ENCODE data around the gene TRAF5.

The TRAF5 gene

GRCh38 chr1:211328866-211329475 lies 2.3 kb downstream of the TRAF5 start:
- FAIRE-seq = no peak

- FAIRE-seq = no peak
Observed at GRCh38 chr1:211329764-211330201, 3.1 kb downstream of the TRAF5 start.

- FAIRE-seq = no peak
Observed at GRCh38 chr1:211330282-211330936, 3.8 kb downstream of the TRAF5 start.

- FAIRE-seq = no peak
Observed at GRCh38 chr1:211331011-211331709, 4.5 kb downstream of the TRAF5 start.

GRCh38 chr1:211332036-211332616 lies 5.5 kb downstream of the TRAF5 start:
- FAIRE-seq = no peak

GRCh38 chr1:211332830-211333229 lies 6.2 kb downstream of the TRAF5 start:
- FAIRE-seq = no peak

- no peak for FAIRE-seq
Observed at GRCh38 chr1:211333906-211334305, 7.3 kb downstream of the TRAF5 start.

- FAIRE-seq = no peak
Observed at GRCh38 chr1:211334986-211335385, 8.4 kb downstream of the TRAF5 start.

- FAIRE-seq = no peak
Observed at GRCh38 chr1:211335522-211336157, 9.0 kb downstream of the TRAF5 start.

- FAIRE-seq = no peak
Observed at GRCh38 chr1:211336161-211336560, 9.5 kb downstream of the TRAF5 start.

- FAIRE-seq = no peak
Observed at GRCh38 chr1:211336775-211337174, 10.1 kb downstream of the TRAF5 start.

GRCh38 chr1:211337430-211338223 lies 11.0 kb downstream of the TRAF5 start:
- no peak for FAIRE-seq

GRCh38 chr1:211338224-211338620 lies 11.6 kb downstream of the TRAF5 start:
- no peak for FAIRE-seq

- no peak for FAIRE-seq
Observed at GRCh38 chr1:211339631-211340041, 13.0 kb downstream of the TRAF5 start.

GRCh38 chr1:211340622-211341507 lies 14.2 kb downstream of the TRAF5 start:
- FAIRE-seq = no peak

- no peak for FAIRE-seq
Observed at GRCh38 chr1:211341999-211342398, 15.4 kb downstream of the TRAF5 start.

- no peak for FAIRE-seq
Observed at GRCh38 chr1:211343607-211344006, 17.0 kb downstream of the TRAF5 start.

- no peak for FAIRE-seq
Observed at GRCh38 chr1:211344152-211344618, 17.6 kb downstream of the TRAF5 start.

- FAIRE-seq = no peak
Observed at GRCh38 chr1:211345719-211346118, 19.1 kb downstream of the TRAF5 start.

- no peak for FAIRE-seq
Observed at GRCh38 chr1:211347077-211347844, 20.6 kb downstream of the TRAF5 start.

Measured in A204.1 (cell line).